Thoracic aorta (tissue), 2 donors: Measurements from ENCODE around the gene HMCN1. TPM values are rescaled to one million over a fixed set of nuclear protein-coding genes. Genes with fewer than 3 reads are reported as not detected.

Source experiments
- ATAC-seq: fragments of 150-250 bp; one replicate; pipeline ENCODE4 v1.8.0; 2017; ENCODE audit warnings: low read depth; ENCODE audit not compliant: insufficient number of reproducible peaks, low FRiP score
- DNase-seq: peaks from one replicate; pipeline ENCODE4 v3.0.0-alpha.2; 2020; ENCODE audit warnings: low spot score
- H3K27ac ChIP-seq, 2 donors: fragments of 200-600 bp; sonication (generic); 1 replicate in 1 of 2; 2 replicates in 1 of 2; pipeline ENCODE4 v1.5.1; 2016; ENCODE audit warnings: mild to moderate bottlenecking in 2 of 2, moderate library complexity in 2 of 2
- H3K27me3 ChIP-seq: fragments of 200-600 bp; sonication (generic); replicated peaks from 2 replicates; pipeline ENCODE4 v1.6.0; 2016; ENCODE audit warnings: mild to moderate bottlenecking; ENCODE audit not compliant: insufficient read depth
- H3K36me3 ChIP-seq: fragments of 200-600 bp; sonication (generic); one replicate; pipeline ENCODE4 v1.5.1; 2016
- H3K4me1 ChIP-seq, 2 donors: fragments of 200-600 bp; sonication (generic); 1 replicate in 1 of 2; 2 replicates in 1 of 2; pipeline versions ENCODE4 v1.5.1 to v1.6.0; 2016; ENCODE audit warnings: low read depth in 2 of 2, mild to moderate bottlenecking in 1 of 2; ENCODE audit not compliant: control insufficient read depth in 1 of 2
- H3K4me3 ChIP-seq: fragments of 200-600 bp; sonication (generic); 2 replicates; pipeline ENCODE4 v1.5.1; 2016; ENCODE audit warnings: mild to moderate bottlenecking
- H3K9me3 ChIP-seq: fragments of 200-600 bp; sonication (generic); 2 replicates; pipeline ENCODE4 v1.5.1; 2016
- total RNA-seq, 2 donors: library from RNA; depleted of rRNA; stranded (reverse); fragments of >200 nt; gene quantifications; one replicate each; pipeline versions ENCODE4 v1.1.0 to v1.2.3, GENCODE V29; 2016
- TF ChIP-seq, protein P1 (sequence below): fragments of 200-600 bp; sonication (generic); IDR thresholded peaks from one replicate; pipeline ENCODE4 v1.5.1; 2019; ENCODE audit warnings: antibody characterized with exemption

HMCN1 gene
- total RNA-seq, 2 donors from 2014 or later = 142 to 191 TPM

DNA sequence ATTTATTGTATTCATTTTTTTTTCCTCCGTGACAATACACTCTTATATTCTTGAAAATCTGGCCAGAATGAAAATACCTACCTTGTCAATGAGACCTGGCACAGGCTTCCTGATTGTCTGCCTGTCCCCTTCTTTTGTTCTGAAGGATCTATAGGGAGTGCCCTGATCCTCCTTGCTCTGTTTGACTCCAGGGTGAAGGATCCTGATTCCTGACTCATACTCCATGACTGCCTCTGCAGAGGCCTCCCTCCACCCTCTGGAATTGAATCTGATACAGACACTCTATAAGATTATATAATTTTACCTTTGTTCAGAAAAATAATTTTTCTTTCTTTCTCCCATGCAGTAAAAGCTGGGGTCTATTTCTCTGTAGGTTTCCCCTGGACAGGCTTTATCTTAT is 116.2 kb downstream of the HMCN1 start:
- Histone ChIP-seq H3K27me3 (no peaks in the 10 kb centered on the region), H3K4me3 (no peak overlapping the region), H3K27ac (peak overlapping the region in 1 of 2 donors; percentile 34), H3K36me3 (no peaks in the 10 kb centered on the region), H3K4me1 (peaks cover 19 to 69% of the 10 kb centered on the region in 2 donors), H3K9me3 (no peaks in the 10 kb centered on the region)
- DNase-seq (no peak), ATAC-seq (no peak)
- TF ChIP-seq, protein P1, sequence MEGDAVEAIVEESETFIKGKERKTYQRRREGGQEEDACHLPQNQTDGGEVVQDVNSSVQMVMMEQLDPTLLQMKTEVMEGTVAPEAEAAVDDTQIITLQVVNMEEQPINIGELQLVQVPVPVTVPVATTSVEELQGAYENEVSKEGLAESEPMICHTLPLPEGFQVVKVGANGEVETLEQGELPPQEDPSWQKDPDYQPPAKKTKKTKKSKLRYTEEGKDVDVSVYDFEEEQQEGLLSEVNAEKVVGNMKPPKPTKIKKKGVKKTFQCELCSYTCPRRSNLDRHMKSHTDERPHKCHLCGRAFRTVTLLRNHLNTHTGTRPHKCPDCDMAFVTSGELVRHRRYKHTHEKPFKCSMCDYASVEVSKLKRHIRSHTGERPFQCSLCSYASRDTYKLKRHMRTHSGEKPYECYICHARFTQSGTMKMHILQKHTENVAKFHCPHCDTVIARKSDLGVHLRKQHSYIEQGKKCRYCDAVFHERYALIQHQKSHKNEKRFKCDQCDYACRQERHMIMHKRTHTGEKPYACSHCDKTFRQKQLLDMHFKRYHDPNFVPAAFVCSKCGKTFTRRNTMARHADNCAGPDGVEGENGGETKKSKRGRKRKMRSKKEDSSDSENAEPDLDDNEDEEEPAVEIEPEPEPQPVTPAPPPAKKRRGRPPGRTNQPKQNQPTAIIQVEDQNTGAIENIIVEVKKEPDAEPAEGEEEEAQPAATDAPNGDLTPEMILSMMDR = no peak

DNA sequence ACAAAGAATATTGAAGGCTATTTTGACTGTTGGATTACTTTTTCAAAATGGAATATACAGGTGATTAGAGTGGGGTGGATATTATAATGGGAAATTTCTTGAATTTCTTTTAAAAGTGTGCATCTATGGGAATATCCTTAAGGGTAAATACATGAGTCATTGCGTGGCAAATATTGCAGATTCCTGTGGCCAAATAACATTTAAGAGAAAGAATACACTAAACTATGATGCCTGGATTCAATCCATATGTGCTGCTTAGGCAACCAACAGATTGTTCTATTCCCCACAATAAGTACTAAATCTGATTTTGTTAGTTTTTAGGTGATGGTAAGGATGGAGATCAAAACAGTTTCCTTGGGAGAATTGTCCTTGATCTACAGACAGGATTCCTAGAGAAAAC is 119.5 kb downstream of the HMCN1 start:
- no peaks in the 10 kb centered on the region for H3K27me3 ChIP-seq
- peaks cover 17 to 66% of the 10 kb centered on the region in 2 donors for H3K4me1 ChIP-seq
- H3K4me3 ChIP-seq = no peak overlapping the region
- H3K27ac ChIP-seq = peak overlapping the region; percentile 40 to 45
- no peaks in the 10 kb centered on the region for H3K9me3 ChIP-seq
- TF ChIP-seq, protein P1 = no peak
- H3K36me3 ChIP-seq = no peaks in the 10 kb centered on the region
- ATAC-seq (no peak), DNase-seq (no peak)

DNA sequence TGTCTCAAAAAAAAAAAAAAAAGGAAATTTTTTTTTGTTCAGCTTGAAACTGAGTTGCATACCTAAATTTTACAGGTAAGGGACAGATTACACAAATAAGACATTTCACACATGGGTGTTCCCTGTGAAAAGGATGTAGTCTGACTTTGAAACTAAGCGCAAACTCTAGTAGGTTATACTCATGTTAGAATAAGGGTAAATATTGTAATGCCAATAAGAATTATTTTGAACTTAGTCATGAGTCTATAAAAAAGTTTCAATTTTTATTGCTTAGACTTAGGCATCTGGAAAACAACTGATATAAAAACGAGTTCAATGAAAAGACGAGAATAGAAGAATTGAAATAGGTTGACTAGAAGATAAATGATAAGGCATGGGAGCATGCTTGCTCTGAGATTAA is 122.3 kb downstream of the HMCN1 start:
- peaks cover 27 to 69% of the 10 kb centered on the region in 2 donors for H3K4me1 ChIP-seq
- peak overlapping the region; percentile 39 to 45 for H3K27ac ChIP-seq
- peak overlapping the region; percentile 63 for H3K4me3 ChIP-seq
- TF ChIP-seq, protein P1 = no peak
- H3K9me3 ChIP-seq = no peaks in the 10 kb centered on the region
- H3K27me3 ChIP-seq = no peaks in the 10 kb centered on the region
- no peaks in the 10 kb centered on the region for H3K36me3 ChIP-seq
- no peak for ATAC-seq
- no peak for DNase-seq

DNA sequence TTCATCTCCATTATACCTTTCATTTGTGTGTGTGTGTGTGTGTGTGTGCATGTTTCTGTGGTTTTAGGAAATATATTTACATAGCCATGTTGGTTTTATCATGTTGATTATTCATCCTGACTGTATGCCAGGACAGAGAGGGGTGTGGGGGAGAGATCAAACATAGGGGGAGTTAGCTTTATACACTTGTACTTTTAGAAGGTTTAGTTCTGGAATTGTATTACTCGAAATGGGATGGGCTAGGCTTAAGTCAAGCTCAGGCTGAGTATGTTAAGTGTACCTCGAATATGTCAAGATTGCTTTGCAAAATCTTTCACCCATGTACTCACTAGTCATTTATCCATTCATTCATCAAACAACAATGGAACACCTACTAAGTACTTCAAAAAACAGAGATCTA is 123.3 kb downstream of the HMCN1 start:
- peak overlapping the region; percentile 63 for H3K4me3 ChIP-seq
- no peak for ATAC-seq
- no peaks in the 10 kb centered on the region for H3K9me3 ChIP-seq
- H3K27me3 ChIP-seq = no peaks in the 10 kb centered on the region
- DNase-seq = no peak
- peaks cover 31 to 68% of the 10 kb centered on the region in 2 donors for H3K4me1 ChIP-seq
- H3K36me3 ChIP-seq = no peaks in the 10 kb centered on the region
- peak overlapping the region; percentile 39 to 45 for H3K27ac ChIP-seq
- TF ChIP-seq, protein P1 = no peak

DNA sequence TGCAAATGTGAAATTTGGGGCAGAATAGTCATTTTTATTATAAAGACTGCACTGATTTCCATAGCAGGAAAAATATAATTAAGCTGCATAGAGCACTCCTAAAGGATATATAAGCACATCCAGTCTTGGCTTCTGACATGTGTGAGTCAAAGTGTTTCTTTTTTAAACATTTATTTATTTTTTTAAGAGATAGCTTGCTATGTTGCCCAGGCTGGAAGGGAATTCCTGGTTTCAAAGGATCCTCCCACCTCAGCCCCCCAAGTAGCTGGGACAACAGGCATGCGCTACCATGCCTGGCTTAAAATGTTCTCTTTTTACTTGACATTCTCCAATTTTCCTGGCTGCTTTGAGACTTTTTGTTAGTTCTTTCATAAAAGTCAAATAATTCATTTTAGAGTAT is 126.1 kb downstream of the HMCN1 start:
- H3K4me3 ChIP-seq = no peak overlapping the region
- H3K27me3 ChIP-seq = no peaks in the 10 kb centered on the region
- ATAC-seq (no peak), DNase-seq (no peak)
- H3K27ac ChIP-seq = peak overlapping the region; percentile 23 to 58
- H3K9me3 ChIP-seq = no peaks in the 10 kb centered on the region
- H3K36me3 ChIP-seq = no peaks in the 10 kb centered on the region
- peaks cover 44 to 68% of the 10 kb centered on the region in 2 donors for H3K4me1 ChIP-seq
- TF ChIP-seq, protein P1 = no peak
